Breast epithelium (tissue), 3 donors: Measurements from ENCODE around the gene METAP2.

Source experiments
- POLR2A ChIP-seq: fragments of 450-650 bp; IDR thresholded peaks from one replicate; pipeline ENCODE4 v1.6.1; 2016; ENCODE audit warnings: antibody characterized with exemption, mild to moderate bottlenecking, moderate library complexity
- POLR2AphosphoS5 ChIP-seq, 3 donors: sonication (generic); formaldehyde crosslinking; IDR thresholded peaks; one replicate each; pipeline ENCODE4 v1.6.1; 2017; ENCODE audit warnings: antibody characterized with exemption in 3 of 3
- TF ChIP-seq, protein P1 (sequence below), 3 donors: fragments of 450-650 bp; IDR thresholded peaks; one replicate each; pipeline ENCODE4 v1.5.1; 2016 to 2017; ENCODE audit warnings: antibody characterized with exemption in 3 of 3, mild to moderate bottlenecking in 3 of 3, moderate library complexity in 3 of 3

DNA sequence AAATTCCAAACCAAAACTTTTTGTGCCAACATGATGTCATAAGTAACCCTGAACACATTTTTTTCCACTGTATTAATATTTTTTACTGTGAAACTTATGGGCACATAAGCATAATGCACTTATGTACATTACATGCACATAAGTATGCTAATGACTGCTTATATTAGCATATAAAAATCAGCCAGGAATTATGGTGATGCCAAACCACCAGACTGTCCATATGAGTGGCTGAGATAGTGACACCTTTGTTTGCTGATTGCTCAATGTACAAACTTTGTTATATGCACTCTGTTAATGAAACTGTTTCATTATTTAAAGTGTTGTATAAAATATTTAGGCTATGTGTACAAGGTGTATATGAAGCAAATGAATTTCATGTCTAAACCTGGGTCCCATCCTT lies 45.0 kb downstream of the METAP2 start:
- TF ChIP-seq, protein P1, sequence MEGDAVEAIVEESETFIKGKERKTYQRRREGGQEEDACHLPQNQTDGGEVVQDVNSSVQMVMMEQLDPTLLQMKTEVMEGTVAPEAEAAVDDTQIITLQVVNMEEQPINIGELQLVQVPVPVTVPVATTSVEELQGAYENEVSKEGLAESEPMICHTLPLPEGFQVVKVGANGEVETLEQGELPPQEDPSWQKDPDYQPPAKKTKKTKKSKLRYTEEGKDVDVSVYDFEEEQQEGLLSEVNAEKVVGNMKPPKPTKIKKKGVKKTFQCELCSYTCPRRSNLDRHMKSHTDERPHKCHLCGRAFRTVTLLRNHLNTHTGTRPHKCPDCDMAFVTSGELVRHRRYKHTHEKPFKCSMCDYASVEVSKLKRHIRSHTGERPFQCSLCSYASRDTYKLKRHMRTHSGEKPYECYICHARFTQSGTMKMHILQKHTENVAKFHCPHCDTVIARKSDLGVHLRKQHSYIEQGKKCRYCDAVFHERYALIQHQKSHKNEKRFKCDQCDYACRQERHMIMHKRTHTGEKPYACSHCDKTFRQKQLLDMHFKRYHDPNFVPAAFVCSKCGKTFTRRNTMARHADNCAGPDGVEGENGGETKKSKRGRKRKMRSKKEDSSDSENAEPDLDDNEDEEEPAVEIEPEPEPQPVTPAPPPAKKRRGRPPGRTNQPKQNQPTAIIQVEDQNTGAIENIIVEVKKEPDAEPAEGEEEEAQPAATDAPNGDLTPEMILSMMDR (IDR thresholded peaks at IDR 0.05), result no peak
- no peak for TF ChIP-seq POLR2A
- no peak for TF ChIP-seq POLR2AphosphoS5 (IDR thresholded peaks at IDR 0.05)
